OCI-LY1 (cell line): ENCODE measurements around the gene NEDD4L.

Experiments
- CTCF ChIP-seq: fragments of 200-600 bp; sonication (generic), shearing (Covaris generic); IDR thresholded peaks from 2 replicates; pipeline ENCODE4 v1.5.1; 2017; ENCODE audit warnings: mild to moderate bottlenecking, antibody characterized with exemption, low read length, moderate library complexity, mixed read lengths
- EZH2 ChIP-seq: fragments of 200-600 bp; sonication (generic), shearing (Covaris generic); IDR thresholded peaks from 2 replicates; pipeline ENCODE4 v1.8.0; 2017; ENCODE audit warnings: borderline replicate concordance, mixed run types, mild to moderate bottlenecking, antibody characterized with exemption, low read length, moderate library complexity, mixed read lengths

GRCh38 chr18:58297198-58297597, 253.2 kb downstream of the NEDD4L start:
- TF ChIP-seq CTCF (no peak), EZH2 (no peak)
